ENCODE data around the gene PPARGC1A.
A peak's percentile ranks its signal among the peaks of the same experiment; 100 is the strongest.

Gene PPARGC1A

GRCh38 chr4:23828020-23828715 is 61.7 kb downstream of the PPARGC1A start:
- DNase-seq: no peak
- no peak overlapping the region for H3K4me3 Mint-ChIP-seq
- H3K27me3 Mint-ChIP-seq (ENCODE audit: low read depth, poor library complexity): no peaks in the 10 kb centered on the region
- peaks cover 3% of the 10 kb centered on the region for H3K9me3 Mint-ChIP-seq
- no peak overlapping the region for H3K27ac Mint-ChIP-seq
- TF ChIP-seq CTCF (IDR thresholded peaks at IDR 0.05): no peak
- peaks cover 16% of the 10 kb centered on the region for H3K4me1 Mint-ChIP-seq
- H3K36me3 Mint-ChIP-seq (ENCODE audit: low read depth): no peaks in the 10 kb centered on the region

GRCh38 chr4:23822181-23822580 is 67.7 kb downstream of the PPARGC1A start:
- no peak for DNase-seq

GRCh38 chr4:23819041-23819511 is 70.8 kb downstream of the PPARGC1A start:
- DNase-seq: no peak
- Mint-ChIP-seq H3K36me3 (ENCODE audit: low read depth) (no peaks in the 10 kb centered on the region), H3K9me3 (no peaks in the 10 kb centered on the region), H3K27ac (no peak overlapping the region), H3K4me1 (peaks cover 48% of the 10 kb centered on the region), H3K4me3 (no peak overlapping the region), H3K27me3 (ENCODE audit: low read depth, poor library complexity) (no peaks in the 10 kb centered on the region)
- no peak for TF ChIP-seq CTCF (IDR thresholded peaks at IDR 0.05)

More at GRCh38 chr4:23822181-23822580, 67.7 kb downstream of the PPARGC1A start:
- H3K4me1 Mint-ChIP-seq: peaks cover 26% of the 10 kb centered on the region
- no peak overlapping the region for H3K27ac Mint-ChIP-seq
- no peaks in the 10 kb centered on the region for H3K36me3 Mint-ChIP-seq (ENCODE audit: low read depth)
- H3K4me3 Mint-ChIP-seq: no peak overlapping the region
- TF ChIP-seq CTCF (IDR thresholded peaks at IDR 0.05): no peak
- H3K9me3 Mint-ChIP-seq: no peaks in the 10 kb centered on the region
- no peaks in the 10 kb centered on the region for H3K27me3 Mint-ChIP-seq (ENCODE audit: low read depth, poor library complexity)

- no peaks in the 10 kb centered on the region for H3K27me3 Mint-ChIP-seq (ENCODE audit: low read depth, poor library complexity)
- peak overlapping the region; percentile 87 for H3K27ac Mint-ChIP-seq
- H3K9me3 Mint-ChIP-seq: no peaks in the 10 kb centered on the region
- no peak for TF ChIP-seq CTCF (IDR thresholded peaks at IDR 0.05)
- H3K4me1 Mint-ChIP-seq: peaks cover 56% of the 10 kb centered on the region
- H3K36me3 Mint-ChIP-seq (ENCODE audit: low read depth): no peaks in the 10 kb centered on the region
- DNase-seq: no peak
- no peak overlapping the region for H3K4me3 Mint-ChIP-seq
These were observed 71.6 kb downstream of the PPARGC1A start for GRCh38 chr4:23818097-23818885.

- no peak for DNase-seq
- Mint-ChIP-seq H3K4me3 (no peak overlapping the region), H3K27me3 (ENCODE audit: low read depth, poor library complexity) (peaks cover 3% of the 10 kb centered on the region), H3K27ac (peak overlapping the region; percentile 77), H3K9me3 (peaks cover 15% of the 10 kb centered on the region), H3K4me1 (peaks cover 59% of the 10 kb centered on the region), H3K36me3 (ENCODE audit: low read depth) (peaks cover 9% of the 10 kb centered on the region)
- no peak for TF ChIP-seq CTCF (IDR thresholded peaks at IDR 0.05)
These were observed 74.7 kb downstream of the PPARGC1A start for GRCh38 chr4:23814996-23815660.
